Measurements from ENCODE around the gene PTPRN2. TPM values are rescaled to one million over a fixed set of nuclear protein-coding genes. Genes with fewer than 3 reads are reported as not detected.

PTPRN2 gene
- total RNA-seq, 4 donors from 2014 or later, result 14.9 to 34.3 (median 21.3) TPM

DNA sequence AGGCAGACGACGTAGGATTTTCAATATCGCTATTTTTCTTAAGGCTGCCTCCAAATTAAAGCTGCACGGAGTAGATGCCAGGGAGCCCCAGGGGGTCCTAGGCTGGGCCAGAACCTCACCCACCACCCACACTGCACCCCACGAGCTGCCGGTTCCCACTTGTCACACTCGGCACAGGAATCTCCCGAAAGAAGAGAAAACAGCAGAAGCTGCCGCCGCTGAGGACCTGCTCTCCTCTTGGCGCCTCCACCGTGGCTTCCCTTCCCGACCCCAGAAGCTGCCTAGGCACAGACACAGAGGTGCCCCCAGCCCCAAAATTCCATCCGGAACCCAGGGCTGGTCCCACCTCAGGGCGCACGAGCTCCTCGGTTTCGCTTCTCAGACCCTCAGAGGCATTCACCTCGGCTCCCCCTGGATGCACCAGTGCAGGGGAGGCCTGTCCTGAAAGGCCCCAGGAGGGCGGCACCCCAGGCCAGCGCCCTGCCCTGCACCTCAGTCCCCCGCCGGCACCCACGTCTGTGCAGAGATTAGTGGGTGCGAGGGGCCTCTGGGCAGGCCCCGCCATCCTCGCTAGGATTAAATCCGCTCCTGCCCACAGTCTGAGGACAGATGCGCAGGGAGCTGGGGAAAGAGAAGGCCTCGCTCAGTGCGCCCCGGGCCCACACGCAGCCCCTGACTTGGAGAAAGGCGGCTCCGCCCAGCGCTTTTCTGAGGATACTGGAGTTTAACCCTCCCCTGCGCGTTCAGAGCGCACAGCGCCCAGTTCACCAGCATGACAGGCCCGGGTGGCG, 99.2 kb downstream of the PTPRN2 start:
- H3K4me3 ChIP-seq, result no peak overlapping the region
- H3K36me3 ChIP-seq, result no peaks in the 10 kb centered on the region
- no peak for TF ChIP-seq POLR2A (IDR thresholded peaks at IDR 0.05)
- TF ChIP-seq, protein P1, sequence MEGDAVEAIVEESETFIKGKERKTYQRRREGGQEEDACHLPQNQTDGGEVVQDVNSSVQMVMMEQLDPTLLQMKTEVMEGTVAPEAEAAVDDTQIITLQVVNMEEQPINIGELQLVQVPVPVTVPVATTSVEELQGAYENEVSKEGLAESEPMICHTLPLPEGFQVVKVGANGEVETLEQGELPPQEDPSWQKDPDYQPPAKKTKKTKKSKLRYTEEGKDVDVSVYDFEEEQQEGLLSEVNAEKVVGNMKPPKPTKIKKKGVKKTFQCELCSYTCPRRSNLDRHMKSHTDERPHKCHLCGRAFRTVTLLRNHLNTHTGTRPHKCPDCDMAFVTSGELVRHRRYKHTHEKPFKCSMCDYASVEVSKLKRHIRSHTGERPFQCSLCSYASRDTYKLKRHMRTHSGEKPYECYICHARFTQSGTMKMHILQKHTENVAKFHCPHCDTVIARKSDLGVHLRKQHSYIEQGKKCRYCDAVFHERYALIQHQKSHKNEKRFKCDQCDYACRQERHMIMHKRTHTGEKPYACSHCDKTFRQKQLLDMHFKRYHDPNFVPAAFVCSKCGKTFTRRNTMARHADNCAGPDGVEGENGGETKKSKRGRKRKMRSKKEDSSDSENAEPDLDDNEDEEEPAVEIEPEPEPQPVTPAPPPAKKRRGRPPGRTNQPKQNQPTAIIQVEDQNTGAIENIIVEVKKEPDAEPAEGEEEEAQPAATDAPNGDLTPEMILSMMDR (IDR thresholded peaks at IDR 0.05), result no peak
- DNase-seq, result no peak
- no peaks in the 10 kb centered on the region for H3K9me3 ChIP-seq
- no peak overlapping the region for H3K27ac ChIP-seq
- H3K27me3 ChIP-seq, result no peaks in the 10 kb centered on the region
- H3K4me1 ChIP-seq, result no peaks in the 10 kb centered on the region

DNA sequence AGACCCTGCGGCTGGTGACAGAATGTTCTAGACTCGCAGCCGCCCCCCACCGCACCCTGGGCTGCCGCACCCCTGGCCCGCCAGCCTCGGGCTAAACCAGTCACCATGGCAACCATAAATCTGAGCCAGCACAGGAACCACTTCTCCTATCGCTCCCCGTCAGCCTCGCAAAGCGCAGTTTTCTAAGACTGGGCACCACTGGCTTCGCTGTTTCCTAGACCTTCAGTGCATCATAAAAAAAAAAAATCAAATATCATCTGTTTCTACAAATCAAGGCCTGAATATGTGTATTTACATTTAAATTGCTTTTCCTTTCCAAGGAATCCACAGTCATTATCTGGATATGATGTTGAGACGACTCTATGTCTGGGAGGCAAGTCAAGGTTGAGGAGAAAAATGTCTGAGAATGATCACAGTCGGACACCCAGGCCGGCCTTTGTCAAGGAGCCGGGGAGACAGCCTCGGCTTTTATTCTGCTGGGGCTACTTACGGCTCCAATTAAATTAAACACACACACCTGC, 99.9 kb downstream of the PTPRN2 start:
- TF ChIP-seq, protein P1 (IDR thresholded peaks at IDR 0.05), result no peak
- no peak for TF ChIP-seq POLR2A (IDR thresholded peaks at IDR 0.05)
- no peak overlapping the region for H3K4me3 ChIP-seq
- no peaks in the 10 kb centered on the region for H3K9me3 ChIP-seq
- no peaks in the 10 kb centered on the region for H3K4me1 ChIP-seq
- no peak for DNase-seq
- no peaks in the 10 kb centered on the region for H3K27me3 ChIP-seq
- H3K36me3 ChIP-seq, result no peaks in the 10 kb centered on the region
- H3K27ac ChIP-seq, result no peak overlapping the region

DNA sequence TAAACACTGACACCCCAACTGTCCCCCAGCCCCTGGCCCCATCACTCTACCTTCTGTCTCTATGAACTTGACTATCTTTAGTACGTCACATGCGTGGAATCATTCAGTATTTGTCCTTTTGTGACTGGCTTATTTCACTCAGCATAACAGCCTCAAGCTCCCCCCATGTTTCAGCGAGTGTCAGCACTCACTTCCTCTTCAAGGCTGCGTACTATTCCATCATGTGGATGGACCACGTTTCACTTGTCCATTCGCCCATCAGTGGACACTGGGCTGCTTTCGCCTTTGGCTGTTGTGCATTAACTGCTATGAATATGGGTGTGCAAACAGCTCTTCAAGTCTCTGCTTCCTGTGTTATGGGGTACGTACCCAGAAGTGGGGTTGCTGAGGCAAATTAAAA, 100.7 kb downstream of the PTPRN2 start:
- Histone ChIP-seq H3K4me3 (no peak overlapping the region), H3K4me1 (no peaks in the 10 kb centered on the region), H3K36me3 (no peaks in the 10 kb centered on the region), H3K27me3 (no peaks in the 10 kb centered on the region), H3K9me3 (no peaks in the 10 kb centered on the region), H3K27ac (no peak overlapping the region)
- TF ChIP-seq POLR2A (IDR thresholded peaks at IDR 0.05), result no peak
- TF ChIP-seq, protein P1 (IDR thresholded peaks at IDR 0.05), result no peak
- no peak for DNase-seq

DNA sequence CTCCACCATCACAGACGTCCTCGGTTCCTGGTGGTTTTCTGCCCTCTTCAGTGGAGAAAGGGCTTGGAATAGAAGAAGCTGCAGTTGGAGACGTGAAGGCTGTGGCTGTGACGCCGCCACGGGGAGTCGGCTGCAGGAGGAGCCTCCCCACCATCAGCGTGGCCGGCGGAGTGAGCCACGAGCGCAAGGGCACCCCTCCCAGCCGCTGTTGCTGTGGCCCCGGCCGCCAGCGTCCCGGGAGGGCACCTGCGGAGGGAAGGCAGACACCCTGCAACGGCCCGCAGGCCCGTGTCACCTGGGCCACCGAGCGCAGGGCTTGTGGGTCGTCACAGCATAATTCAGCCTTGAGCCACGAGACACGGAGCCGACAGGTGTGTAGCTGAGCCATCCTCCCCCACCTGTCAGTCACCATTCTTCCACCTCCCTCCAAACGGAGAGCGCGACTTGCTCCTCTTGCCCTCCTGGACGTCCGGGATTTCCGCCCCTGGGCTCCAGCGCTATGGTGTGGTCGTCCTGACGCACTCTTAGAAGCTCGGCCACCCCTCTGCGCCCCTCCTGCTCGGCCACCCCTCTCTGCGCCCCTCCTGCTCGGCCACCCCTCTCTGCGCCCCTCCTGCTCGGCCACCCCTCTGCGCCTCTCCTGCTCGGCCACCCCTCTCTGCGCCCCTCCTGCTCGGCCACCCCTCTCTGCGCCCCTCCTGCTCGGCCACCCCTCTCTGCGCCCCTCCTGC, 102.7 kb downstream of the PTPRN2 start:
- H3K4me1 ChIP-seq, result no peaks in the 10 kb centered on the region
- no peaks in the 10 kb centered on the region for H3K36me3 ChIP-seq
- no peaks in the 10 kb centered on the region for H3K9me3 ChIP-seq
- no peak for TF ChIP-seq POLR2A (IDR thresholded peaks at IDR 0.05)
- TF ChIP-seq, protein P1 (IDR thresholded peaks at IDR 0.05), result no peak
- no peak overlapping the region for H3K27ac ChIP-seq
- no peak overlapping the region for H3K4me3 ChIP-seq
- H3K27me3 ChIP-seq, result no peaks in the 10 kb centered on the region
- no peak for DNase-seq

DNA sequence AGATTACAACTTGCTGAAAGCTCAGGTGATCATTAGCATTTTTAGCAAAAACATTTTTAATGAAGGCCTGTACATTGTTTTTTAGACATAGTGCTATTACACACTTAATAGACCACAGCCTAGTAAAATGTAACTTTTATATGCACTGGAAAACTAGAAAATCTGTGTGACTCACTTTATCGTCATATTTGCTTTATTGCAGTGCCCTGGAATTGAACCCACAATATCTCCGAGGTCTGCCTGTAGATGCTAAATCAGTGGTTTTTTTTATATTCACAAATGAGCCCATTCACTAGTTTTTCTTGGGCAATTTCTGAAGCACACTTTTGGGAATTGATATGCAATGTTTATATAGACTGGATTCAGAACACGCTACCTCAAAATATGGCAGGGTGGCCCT, 105.1 kb downstream of the PTPRN2 start:
- TF ChIP-seq, protein P1 (IDR thresholded peaks at IDR 0.05), result no peak
- no peak for TF ChIP-seq POLR2A (IDR thresholded peaks at IDR 0.05)
- DNase-seq, result no peak
- Histone ChIP-seq H3K27ac (no peak overlapping the region), H3K27me3 (no peaks in the 10 kb centered on the region), H3K9me3 (no peaks in the 10 kb centered on the region), H3K36me3 (no peaks in the 10 kb centered on the region), H3K4me3 (no peak overlapping the region), H3K4me1 (no peaks in the 10 kb centered on the region)
